Nephron progenitor cell (in vitro differentiated cells): ENCODE data around the gene GPR137B.
"Not testable (repeated sequence)": the region's sequence is repeated elsewhere in the genome, so short reads cannot be mapped to it uniquely, and the experiment has no call there.

Source experiments
- DNase-seq: peaks from one replicate; pipeline ENCODE4 v3.0.0; 2021
- H3K27ac Mint-ChIP-seq: 2 replicates; pipeline ENCODE4 v1.8.0; 2021; ENCODE audit warnings: mild to moderate bottlenecking, moderate library complexity, mixed read lengths
- H3K27me3 Mint-ChIP-seq: 2 replicates; pipeline ENCODE4 v1.8.0; 2021; ENCODE audit warnings: mild to moderate bottlenecking, low read depth, mixed read lengths; ENCODE audit not compliant: poor library complexity
- H3K36me3 Mint-ChIP-seq: 2 replicates; pipeline ENCODE4 v1.8.0; 2021; ENCODE audit warnings: low read depth, mixed read lengths
- H3K4me1 Mint-ChIP-seq: 2 replicates; pipeline ENCODE4 v1.8.0; 2021; ENCODE audit warnings: mixed read lengths
- H3K4me3 Mint-ChIP-seq: 2 replicates; pipeline ENCODE4 v1.8.0; 2021; ENCODE audit warnings: mild to moderate bottlenecking, moderate library complexity, mixed read lengths
- H3K9me3 Mint-ChIP-seq: 2 replicates; pipeline ENCODE4 v1.8.0; 2021; ENCODE audit warnings: mild to moderate bottlenecking, moderate library complexity, mixed read lengths
- CTCF ChIP-seq: fragments of 200-600 bp; sonication (generic); IDR thresholded peaks from 2 replicates; pipeline ENCODE4 v1.5.0; 2021; ENCODE audit warnings: antibody characterized with exemption

The GPR137B gene

DNA sequence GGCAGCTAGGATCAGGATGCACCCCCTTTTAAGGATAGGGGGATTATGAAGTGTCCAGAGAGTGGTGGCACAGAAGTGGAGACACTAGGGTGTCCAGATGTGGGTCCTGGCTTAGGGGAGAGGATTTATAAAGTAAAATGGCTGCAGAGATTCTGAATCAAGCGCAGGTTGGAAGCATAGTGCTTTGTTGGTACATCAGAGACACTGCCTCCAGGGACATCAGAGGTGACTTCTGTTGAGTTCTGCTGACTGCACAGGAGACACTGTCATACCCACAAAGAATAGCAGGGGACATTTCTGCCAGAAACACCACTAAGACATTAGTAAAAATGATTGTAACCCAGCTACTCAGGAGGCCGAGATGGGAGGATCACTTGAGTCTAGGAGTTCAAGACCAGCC, 16.4 kb downstream of the GPR137B start:
- TF ChIP-seq CTCF = no peak
- H3K4me3 Mint-ChIP-seq = no peak overlapping the region
- H3K4me1 Mint-ChIP-seq = peaks cover 73% of the 10 kb centered on the region
- peaks cover 45% of the 10 kb centered on the region for H3K36me3 Mint-ChIP-seq
- peaks cover 35% of the 10 kb centered on the region for H3K9me3 Mint-ChIP-seq
- DNase-seq = no peak
- H3K27ac Mint-ChIP-seq = no peak overlapping the region
- H3K27me3 Mint-ChIP-seq = peaks cover 19% of the 10 kb centered on the region

DNA sequence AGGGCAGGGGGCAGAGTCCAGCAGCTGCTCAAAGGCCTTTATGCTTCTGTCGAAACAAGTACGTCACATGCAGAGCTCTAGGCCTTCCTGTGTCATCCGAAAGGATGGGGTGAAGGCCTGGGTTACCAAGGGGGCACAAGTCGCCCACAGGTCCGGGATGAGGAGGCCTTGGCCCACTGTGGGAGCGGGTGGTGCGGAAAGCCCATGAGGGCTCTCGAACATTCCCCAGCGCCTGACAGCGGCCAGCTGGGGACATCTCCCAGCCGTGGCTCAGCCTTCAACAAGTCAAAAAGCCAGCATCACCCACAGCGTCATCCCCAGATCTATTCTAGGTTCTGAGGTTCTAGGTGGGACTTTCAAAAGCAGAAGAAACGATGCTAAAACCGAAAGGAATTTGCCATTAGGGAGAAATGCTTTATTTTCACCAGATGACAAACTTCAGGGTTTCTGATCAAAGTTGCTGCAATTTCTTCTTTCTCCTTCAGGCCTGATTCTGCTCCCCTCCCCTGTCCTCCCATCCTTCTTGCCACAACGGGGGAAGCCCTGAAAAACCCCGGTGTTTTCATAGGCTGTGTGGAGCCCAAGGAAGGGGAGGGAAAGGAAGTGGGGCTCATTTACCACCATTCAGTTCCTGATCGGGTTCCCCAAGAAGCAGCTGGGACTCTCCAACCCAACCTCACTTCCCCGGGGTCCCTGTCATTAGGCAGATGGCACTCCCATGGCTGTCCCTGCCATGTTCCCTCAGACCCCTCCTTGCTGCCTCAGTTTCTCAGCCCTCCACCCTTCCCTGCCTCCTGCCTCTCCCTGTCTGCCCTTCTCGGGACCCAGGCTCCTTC, 17.6 kb downstream of the GPR137B start:
- Mint-ChIP-seq H3K36me3 (peaks cover 57% of the 10 kb centered on the region), H3K9me3 (peaks cover 42% of the 10 kb centered on the region)
- no peak for TF ChIP-seq CTCF

GRCh38 chr1:236160540-236161127, 18.3 kb downstream of the GPR137B start:
- Mint-ChIP-seq H3K27me3 (peaks cover 15% of the 10 kb centered on the region), H3K4me1 (peaks cover 59% of the 10 kb centered on the region)

More for the DNA sequence above, 17.6 kb downstream of the GPR137B start:
- Mint-ChIP-seq H3K4me1 (peaks cover 66% of the 10 kb centered on the region), H3K27ac (peak overlapping the region; percentile 97), H3K27me3 (peaks cover 19% of the 10 kb centered on the region), H3K4me3 (peak overlapping the region; percentile 49)
- DNase-seq = peak; percentile 70

DNA sequence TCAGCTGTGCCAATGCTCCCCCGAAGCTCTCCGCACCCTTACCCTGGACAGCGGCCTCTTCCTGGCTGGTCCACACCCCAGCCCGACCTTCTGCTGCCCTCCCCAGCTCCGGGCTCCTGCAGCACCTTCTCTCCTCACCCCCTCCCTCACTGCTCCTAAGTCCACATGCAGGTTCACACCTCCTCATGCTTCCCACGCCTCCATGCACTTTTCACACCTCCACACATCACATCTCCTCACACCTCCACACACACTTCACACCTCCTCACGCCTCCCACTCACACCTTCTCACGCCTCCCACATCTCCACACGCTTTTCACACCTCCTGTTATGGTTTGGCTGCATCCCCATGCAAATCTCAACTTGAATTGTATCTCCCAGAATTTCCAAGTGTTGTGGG, 18.9 kb downstream of the GPR137B start:
- Mint-ChIP-seq H3K27me3 (peaks cover 12% of the 10 kb centered on the region), H3K4me3 (no peak overlapping the region), H3K9me3 (peaks cover 45% of the 10 kb centered on the region), H3K4me1 (peaks cover 55% of the 10 kb centered on the region), H3K36me3 (peaks cover 64% of the 10 kb centered on the region), H3K27ac (no peak overlapping the region)
- no peak for TF ChIP-seq CTCF
- no peak for DNase-seq

More at GRCh38 chr1:236160540-236161127, 18.3 kb downstream of the GPR137B start:
- no peak for TF ChIP-seq CTCF
- Mint-ChIP-seq H3K27ac (peak overlapping the region; percentile 64), H3K9me3 (peaks cover 42% of the 10 kb centered on the region), H3K4me3 (no peak overlapping the region), H3K36me3 (peaks cover 60% of the 10 kb centered on the region)
- no peak for DNase-seq

- Mint-ChIP-seq H3K9me3 (peaks cover 48% of the 10 kb centered on the region), H3K27me3 (peaks cover 15% of the 10 kb centered on the region), H3K36me3 (peaks cover 69% of the 10 kb centered on the region), H3K4me1 (peaks cover 51% of the 10 kb centered on the region)
- not testable (repeated sequence) for DNase-seq, H3K4me3 Mint-ChIP-seq, H3K27ac Mint-ChIP-seq
Measured at GRCh38 chr1:236161755-236162154, 19.4 kb downstream of the GPR137B start.

DNA sequence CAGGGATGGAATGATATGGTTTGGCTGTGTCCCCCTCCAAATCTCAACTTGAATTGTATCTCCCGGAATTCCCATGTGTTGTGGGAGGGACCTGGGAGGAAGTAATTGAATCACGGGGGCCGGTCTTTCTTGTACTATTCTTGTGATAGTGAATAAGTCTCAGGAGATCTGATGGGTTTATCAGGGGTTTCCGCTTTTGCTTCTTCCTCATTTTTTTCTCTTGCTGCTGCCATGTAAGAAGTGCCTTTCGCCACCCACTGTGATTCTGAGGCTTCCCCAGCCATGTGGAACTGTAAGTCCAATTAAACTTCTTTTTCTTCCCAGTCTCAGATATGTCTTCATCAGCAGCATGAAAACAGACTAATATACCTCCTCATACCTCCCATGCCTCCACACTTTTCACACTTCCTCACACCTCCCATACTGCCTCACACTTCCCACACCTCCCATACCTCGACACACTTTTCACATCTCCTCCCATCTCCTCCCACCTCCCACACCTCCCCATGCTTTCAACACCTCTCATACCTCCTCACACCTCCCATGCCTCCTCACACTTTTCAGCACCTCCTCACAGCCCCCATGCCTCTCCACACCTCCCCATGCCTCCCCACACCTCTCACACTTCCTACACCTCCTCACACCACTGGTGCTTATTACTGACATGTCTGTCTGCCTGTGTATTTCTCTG, 21.3 kb downstream of the GPR137B start:
- peaks cover 80% of the 10 kb centered on the region for H3K36me3 Mint-ChIP-seq
- peaks cover 41% of the 10 kb centered on the region for H3K4me1 Mint-ChIP-seq
- H3K27ac Mint-ChIP-seq = no peak overlapping the region
- peaks cover 58% of the 10 kb centered on the region for H3K9me3 Mint-ChIP-seq
- TF ChIP-seq CTCF = no peak
- peaks cover 17% of the 10 kb centered on the region for H3K27me3 Mint-ChIP-seq
- no peak for DNase-seq
- no peak overlapping the region for H3K4me3 Mint-ChIP-seq
